GM18951 (cell line): ENCODE data around the gene TSC1.

ENCODE experiments used
- POLR2A ChIP-seq: IDR thresholded peaks from 4 replicates; pipeline ENCODE4 v1.6.1; 2011; ENCODE audit warnings: mild to moderate bottlenecking; ENCODE audit not compliant: insufficient read length, insufficient read depth; ENCODE audit errors: extremely low read depth
- in situ Hi-C: fragments of 300-500 bp; cut with MboI; formaldehyde crosslinking; loops from one replicate; pipeline ENCODE4 v1.12.0; 2022; ENCODE audit warnings: low sequenced_read_pairs, mixed read lengths, inconsistent platforms; ENCODE audit not compliant: unreplicated experiment

The TSC1 gene

DNA sequence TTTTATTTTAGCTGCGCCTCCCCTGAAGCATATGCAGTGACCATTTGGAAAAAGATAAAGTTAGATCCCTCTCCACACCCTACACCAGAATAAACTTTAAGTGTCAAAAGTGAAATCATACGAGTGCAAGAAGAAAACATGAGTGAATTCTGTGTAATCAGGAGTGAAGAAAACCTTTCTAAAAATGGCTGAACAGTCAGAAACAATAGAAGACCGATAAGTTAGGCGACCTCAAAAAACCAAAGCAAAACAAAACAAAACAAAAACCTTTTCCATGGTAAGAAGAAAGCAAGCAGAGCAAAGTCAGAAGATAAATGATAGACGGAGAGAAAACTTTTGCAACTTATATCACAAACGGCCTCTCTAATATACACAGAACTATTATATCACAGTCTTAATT is 16.6 kb upstream of the TSC1 start:
- no peak for TF ChIP-seq POLR2A
- in situ Hi-C loops = no loop called here

DNA sequence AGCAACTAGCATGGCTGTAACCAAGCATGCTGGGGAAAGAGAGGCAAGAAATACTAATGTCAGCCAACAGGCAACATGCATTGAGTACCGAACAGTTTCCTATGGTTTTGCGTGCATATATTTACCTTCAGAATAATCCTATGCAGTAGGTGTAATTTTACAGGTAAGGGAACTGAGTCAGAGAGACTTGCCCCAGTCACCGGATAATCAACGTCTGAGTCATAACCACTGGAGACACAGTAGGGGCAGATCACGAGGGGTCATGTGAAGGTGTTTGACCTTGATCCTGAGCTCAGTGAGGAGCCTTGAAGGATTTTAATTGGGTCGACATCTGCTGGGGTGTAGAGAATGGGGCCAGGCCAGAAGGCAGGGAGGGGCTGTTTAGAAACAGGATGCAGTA is 13.4 kb upstream of the TSC1 start:
- no peak for TF ChIP-seq POLR2A
- in situ Hi-C loops = no loop called here

DNA sequence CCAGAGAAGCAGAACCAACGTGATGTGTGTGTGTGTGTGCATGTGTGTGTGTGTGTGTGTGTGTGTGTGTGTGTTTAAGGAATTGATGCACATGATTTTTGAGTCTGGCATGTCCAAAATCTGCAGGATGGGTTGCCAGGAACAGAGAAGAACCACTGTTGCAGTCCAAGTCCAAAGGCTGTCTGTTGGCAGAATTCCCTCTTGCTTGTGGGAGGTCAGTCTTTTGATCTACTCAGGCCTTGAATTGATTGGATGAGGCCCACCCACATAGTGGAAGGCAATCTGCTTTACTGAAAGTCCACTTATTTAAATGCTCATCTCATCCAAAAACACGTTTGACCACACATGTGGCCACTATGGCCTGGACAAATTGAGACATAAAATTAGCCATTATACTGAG is 11.4 kb upstream of the TSC1 start:
- in situ Hi-C loops = no loop called here
- no peak for TF ChIP-seq POLR2A

DNA sequence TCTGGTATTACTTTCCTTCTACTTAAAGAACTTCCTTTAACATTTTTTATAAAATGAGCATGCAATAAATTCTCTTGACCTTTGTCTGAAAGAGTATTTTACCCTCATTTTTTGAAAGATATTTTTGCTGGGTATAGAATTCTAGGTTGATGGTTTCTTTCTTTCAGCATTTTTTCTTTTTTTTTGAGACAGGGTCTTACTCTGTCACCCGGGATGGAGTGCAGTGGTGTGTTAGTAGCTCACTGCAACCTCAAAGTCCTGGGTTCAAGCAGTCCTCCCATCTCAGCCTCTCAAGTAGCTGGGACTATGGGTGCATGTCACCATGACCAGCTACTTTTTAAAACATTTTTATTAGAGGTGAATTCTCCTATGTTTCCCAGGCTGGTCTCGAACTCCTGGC is 10.7 kb upstream of the TSC1 start:
- in situ Hi-C loops = no loop called here
- no peak for TF ChIP-seq POLR2A

DNA sequence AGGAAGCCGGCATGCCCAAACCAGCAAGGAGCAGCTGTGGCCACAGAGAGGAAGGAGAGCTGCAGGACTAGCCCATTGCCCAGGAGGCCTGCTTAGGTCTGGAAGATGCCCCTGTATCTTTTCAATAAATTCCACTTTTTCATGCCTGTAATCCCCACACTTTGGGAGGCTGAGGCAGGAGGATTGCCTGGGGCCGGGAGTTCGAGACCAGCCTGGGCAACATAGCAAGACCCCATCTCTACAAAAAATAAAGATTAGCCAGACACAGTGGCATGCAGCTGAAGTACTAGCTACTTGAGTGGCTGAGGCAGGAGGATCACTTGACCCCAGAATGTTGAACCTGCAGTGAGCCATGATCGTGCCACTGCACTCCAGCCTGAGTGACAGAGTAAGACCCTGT is 5.3 kb upstream of the TSC1 start:
- no peak for TF ChIP-seq POLR2A
- in situ Hi-C loops = no loop called here

DNA sequence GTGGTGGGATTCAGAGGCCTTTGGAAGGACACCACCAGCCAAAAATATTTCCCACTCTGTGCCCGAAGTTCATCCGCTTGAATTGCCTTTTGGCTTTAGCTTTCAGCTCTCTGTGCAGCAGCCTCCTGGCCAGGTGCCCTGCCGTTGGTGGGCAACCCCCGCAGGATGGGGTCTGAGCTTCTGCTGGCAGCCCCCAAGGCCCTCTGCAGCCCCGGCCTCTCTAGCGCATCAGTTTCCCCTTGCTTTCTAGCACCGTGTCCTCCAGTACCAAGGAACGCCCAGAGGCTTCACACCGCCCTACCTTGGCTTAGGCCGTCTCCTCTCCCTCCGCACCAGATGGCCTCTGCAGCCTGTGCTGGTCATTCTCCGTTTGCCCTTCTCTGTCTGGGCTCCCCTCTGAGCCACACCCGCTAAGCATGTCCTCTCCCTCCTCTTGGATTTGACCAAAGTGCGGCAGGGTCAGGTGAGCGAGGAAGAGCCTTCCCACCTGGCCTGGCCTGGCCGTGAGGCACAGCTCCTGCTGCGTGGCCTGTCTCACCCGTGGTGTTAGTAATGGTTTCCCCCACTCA is 4.2 kb upstream of the TSC1 start:
- in situ Hi-C loops = no loop called here
- no peak for TF ChIP-seq POLR2A

DNA sequence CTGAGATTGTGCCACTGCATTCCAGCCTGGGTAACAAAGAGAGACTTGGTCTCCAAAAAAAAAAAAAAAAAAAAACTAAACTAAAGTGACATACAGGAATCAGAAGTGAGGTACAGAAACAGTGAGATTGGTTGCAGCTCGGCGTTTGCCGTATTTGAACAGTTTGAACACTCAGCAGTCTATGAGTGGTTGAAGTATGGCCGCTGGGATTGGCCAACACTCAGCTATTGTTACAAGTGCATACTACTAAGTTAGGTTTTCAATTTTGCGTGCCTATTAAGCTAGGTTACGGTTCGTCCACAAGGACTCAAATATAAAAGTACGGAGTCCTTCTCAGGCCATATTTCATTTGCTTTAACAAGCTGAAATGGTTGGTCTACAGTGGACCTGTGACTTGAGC is 3.3 kb upstream of the TSC1 start:
- in situ Hi-C loops = no loop called here
- no peak for TF ChIP-seq POLR2A

DNA sequence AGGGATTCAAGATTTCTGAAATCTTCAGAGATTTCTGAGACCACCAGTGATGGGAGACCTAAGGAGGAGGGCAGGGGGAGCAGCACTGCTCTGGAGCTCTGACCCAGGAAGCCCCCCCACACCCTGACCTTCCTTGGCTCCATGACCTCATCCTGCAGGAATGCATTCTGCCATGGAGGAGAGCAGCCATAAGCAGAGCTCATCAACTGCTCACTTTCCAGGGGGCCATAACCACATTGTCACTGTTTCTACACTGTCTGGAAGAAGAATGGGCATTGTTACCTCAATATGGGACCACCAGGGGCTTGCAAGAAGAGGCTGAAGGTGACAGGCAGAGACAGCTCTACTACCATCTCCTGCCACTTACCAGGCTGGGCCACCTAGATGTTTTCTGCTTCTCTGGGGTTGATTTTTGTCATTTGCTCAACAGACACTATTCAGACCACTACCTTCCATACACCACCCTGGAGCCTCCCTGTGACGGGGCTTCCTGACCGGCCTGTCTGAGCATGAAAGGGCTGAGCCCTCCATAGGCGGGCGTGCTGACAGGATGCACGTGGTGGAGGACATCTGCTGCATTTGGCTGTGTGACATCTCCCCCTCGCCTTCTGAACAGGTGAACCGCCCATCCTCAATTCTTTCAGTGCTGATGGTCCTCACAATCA is 2.3 kb upstream of the TSC1 start:
- TF ChIP-seq POLR2A = no peak
- in situ Hi-C loops = no loop called here

DNA sequence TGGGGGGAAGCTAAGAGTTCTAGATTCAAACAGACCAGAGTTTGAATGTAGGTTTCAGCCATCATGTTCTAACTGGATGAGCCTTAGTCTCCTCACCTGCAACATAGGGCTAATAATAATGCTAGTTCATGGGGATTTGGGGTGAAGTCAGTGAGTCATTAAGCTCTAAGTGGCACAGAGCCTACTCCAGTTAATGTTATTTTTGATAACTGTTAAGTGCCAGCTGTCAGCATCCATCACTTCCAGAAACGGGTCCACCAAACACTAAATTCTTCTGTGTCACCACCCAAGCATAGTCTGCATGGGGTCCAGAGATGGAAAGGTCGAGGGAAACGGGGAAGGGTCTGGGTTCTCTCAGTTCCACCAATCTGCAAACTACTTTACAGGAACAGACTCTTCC is 1.8 kb upstream of the TSC1 start:
- in situ Hi-C loops = no loop called here
- no peak for TF ChIP-seq POLR2A

DNA sequence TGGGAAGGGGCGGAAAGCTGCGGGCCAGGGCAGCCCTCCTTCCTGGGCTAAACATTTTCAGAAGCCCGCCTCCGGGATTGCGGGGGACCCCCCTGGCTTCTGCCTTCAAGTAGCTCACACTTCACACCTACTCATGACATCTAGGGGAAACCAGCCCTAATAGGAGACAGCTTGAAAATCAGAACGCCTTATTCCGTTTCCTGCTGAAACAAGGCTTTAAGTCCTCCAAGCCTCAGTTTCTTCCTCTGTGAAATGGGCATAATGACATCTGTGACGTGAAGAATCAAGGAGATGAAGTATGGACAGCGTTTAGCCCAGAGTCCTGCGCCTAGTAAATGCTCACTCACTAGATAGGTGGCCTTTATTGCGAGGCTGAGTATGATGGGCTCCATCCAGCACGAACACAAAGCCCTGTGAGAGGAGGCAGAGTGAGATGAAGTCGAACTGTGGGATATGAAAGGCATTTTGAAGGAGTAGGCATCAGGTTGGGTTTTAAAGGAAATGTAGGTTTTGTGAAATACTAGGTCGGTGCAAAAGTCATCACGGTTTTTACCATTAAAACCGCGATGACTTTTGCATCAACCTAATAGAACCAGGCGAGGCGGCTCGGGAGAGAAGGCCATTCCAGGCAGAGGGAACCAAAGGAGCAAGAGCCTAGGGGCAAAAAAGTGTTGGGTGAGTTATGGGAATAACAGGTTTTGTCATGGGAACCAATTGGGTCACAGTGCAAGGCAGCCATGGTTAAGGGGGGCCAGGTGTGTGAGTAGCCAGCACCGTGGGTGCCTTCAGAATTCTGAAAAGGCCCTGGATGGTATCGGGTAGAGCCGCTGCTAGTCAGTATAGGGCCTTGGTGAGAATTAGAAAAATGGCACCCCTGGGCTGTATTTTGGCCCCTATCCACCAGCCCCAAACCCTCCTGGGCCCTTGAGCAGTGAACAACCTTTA is 1.0 kb upstream of the TSC1 start:
- no peak for TF ChIP-seq POLR2A
- in situ Hi-C loops = no loop called here

DNA sequence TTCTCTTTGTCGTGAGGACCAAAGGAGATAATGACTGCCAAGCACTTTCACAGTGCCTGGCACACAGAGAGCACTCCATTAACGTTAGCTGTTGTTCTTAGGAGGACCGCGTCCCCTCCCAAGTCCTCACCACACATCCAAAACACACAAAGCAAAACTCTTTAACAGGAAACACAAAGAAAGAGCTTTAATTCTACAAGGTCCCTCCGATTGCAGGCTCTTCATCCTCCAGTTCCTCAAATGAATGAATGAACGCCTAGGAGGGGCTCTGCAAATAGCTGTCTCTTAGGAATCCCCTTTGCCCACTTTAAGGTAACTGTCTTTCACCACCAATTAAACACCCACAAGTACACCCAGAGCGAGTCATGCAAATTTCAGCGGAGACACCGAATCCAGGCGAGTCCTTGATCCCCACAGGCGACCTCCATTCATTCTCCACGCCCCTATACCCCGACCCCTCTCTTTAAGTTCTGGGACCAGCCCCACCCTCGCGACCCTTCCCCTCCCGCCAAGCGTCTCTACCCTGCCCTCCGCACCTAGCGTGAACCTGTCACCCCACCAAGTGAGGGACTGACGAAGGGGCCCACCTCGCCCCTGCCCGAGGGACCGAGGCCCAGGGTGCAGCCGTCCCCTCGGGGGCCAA is 644 bp downstream of the TSC1 start:
- no peak for TF ChIP-seq POLR2A
- in situ Hi-C loops = no loop called here

DNA sequence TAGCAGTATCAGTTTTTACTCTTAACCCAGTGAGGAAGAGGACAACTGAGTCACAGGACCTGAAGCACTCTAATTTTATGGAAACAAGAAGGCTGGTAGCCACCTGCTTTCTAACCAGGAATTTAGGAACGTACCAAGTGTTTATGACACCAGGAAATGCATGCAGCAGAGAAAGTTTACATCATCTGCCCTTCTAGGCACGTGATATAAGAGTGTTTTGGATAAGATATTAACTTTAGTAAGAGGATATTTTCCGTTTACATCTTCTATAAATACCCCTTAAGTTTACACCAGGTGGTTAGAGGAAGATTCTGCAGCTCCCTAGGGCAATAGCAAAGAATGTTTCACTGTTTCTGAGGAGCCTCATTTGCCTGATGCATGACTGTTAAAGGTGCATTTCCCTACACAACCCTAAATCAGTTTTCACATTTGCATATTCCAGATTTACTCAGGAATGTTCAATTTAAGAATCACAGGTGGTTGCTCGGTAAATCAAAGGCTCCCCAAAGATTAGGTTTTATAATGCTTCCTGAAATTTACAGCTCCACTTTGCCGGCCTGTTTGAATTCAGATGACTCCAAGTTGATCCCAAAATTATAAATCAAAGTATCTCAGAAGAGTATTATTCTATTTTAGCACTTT is 1.8 kb downstream of the TSC1 start:
- in situ Hi-C loops = no loop called here
- no peak for TF ChIP-seq POLR2A

DNA sequence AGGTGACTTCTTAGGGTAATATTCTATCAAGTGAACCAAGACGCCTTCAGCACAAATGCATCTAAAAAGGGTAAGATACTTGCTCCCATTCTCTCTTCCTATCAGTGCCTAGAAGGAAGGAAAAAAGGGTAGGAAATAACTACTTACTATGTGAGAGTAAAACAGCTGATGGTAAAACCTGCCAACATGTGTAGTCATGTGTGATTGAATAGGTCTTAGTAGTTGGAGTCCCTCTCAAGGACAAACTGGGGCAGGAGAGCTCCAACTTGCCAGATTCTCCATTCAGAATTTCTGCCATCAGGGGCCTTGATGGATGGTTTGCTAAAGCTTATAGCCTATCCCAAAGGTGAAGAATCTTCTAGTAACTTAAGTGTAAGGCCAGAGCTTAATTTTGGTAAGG is 5.2 kb downstream of the TSC1 start:
- no peak for TF ChIP-seq POLR2A
- in situ Hi-C loops = no loop called here

DNA sequence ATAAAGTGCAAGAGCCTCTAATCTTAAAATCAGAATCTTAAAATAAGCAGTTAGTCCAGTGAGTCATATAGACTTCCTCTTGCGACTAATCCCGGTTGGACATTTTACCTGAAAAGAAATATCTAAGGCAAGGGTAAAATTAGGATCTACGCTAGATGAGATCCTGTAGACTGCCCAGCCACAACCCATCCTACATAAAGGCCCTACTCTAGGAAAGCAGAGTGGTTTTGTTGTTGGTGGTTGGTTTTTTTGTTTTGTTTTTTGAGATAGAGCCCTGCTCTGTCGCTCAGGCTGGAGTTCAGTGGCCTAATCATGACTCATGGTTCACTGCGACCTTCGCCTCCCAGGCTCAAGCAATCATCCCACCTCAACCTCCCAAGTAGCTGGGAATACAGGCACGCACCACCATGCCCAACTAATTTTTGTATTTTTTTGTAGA is 6.9 kb downstream of the TSC1 start:
- in situ Hi-C loops = no loop called here
- TF ChIP-seq POLR2A = no peak
